ENCODE results near the gene NT5DC3.

DNA sequence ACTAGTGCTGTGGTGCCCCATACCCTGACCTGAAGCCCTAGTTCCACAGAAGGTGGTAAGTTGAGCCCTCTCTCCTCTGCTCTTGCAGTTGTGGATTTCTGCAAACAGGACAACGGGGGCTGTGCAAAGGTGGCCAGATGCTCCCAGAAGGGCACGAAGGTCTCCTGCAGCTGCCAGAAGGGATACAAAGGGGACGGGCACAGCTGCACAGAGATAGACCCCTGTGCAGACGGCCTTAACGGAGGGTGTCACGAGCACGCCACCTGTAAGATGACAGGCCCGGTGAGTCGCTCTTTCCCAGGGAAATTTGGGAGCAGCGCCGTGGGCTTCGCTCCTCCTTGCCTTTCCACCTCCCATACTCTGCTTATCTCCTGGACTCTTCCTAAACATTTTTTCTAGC is 92.2 kb downstream of the NT5DC3 start:
- TF ChIP-seq CTCF (IDR thresholded peaks at IDR 0.05) = no peak
- TF ChIP-seq POLR2A (IDR thresholded peaks at IDR 0.05) = no peak
